ENCODE data around the gene PKP1.

Gene PKP1

DNA sequence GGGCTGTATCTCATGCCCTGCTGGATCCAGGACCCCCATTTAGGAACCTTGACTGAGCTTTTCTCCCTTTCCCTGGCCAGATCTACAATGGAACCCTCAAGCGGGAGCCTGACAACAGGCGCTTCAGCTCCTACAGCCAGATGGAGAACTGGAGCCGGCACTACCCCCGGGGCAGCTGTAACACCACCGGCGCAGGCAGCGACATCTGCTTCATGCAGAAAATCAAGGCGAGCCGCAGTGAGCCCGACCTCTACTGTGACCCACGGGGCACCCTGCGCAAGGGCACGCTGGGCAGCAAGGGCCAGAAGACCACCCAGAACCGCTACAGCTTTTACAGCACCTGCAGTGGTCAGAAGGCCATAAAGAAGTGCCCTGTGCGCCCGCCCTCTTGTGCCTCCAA, 29.8 kb downstream of the PKP1 start:
- H3K4me2 ChIP-seq (ENCODE audit: insufficient read depth, low read length), result no peak overlapping the region
- no peaks in the 10 kb centered on the region for H3K79me2 ChIP-seq (ENCODE audit: insufficient read depth, low read length)

GRCh38 chr1:201316556-201316955, 33.2 kb downstream of the PKP1 start:
- H3K36me3 ChIP-seq (ENCODE audit: insufficient read depth, low read length), result no peaks in the 10 kb centered on the region
- no peak overlapping the region for H3K27ac ChIP-seq (ENCODE audit: low read length)
- no peaks in the 10 kb centered on the region for H3K9me3 ChIP-seq (ENCODE audit: insufficient read depth, low read length, severe bottlenecking)
- H3K79me2 ChIP-seq (ENCODE audit: insufficient read depth, low read length), result no peaks in the 10 kb centered on the region
- TF ChIP-seq CTCF (IDR thresholded peaks at IDR 0.05; ENCODE audit: borderline replicate concordance, extremely low read depth, low read length, poor library complexity, severe bottlenecking), result no peak
- TF ChIP-seq EZH2 (IDR thresholded peaks at IDR 0.05; ENCODE audit: borderline replicate concordance, low read depth, low read length, severe bottlenecking), result no peak
- no peak overlapping the region for H3K9ac ChIP-seq (ENCODE audit: low read depth, low read length)
- no peaks in the 10 kb centered on the region for H4K20me1 ChIP-seq (ENCODE audit: insufficient read depth, low read length)
- no peak for ATAC-seq (ENCODE audit: insufficient read depth, low read depth)
- H2AFZ ChIP-seq (ENCODE audit: low read depth, low read length), result no peak overlapping the region
- peaks cover 18% of the 10 kb centered on the region for H3K4me1 ChIP-seq (ENCODE audit: insufficient read depth, low read length)
- H3K27me3 ChIP-seq (ENCODE audit: insufficient read depth, low read length, poor library complexity), result no peaks in the 10 kb centered on the region
- DNase-seq, result no peak
- no peak overlapping the region for H3K4me3 ChIP-seq (ENCODE audit: low read depth in 1 of 2, low read length in 2 of 2)
- no peak overlapping the region for H3K4me2 ChIP-seq (ENCODE audit: insufficient read depth, low read length)

More for the DNA sequence above, 29.8 kb downstream of the PKP1 start:
- H3K9me3 ChIP-seq (ENCODE audit: insufficient read depth, low read length, severe bottlenecking), result no peaks in the 10 kb centered on the region
- no peak overlapping the region for H3K4me3 ChIP-seq (ENCODE audit: low read depth in 1 of 2, low read length in 2 of 2)
- TF ChIP-seq CTCF (IDR thresholded peaks at IDR 0.05; ENCODE audit: borderline replicate concordance, extremely low read depth, low read length, poor library complexity, severe bottlenecking), result no peak
- TF ChIP-seq EZH2 (IDR thresholded peaks at IDR 0.05; ENCODE audit: borderline replicate concordance, low read depth, low read length, severe bottlenecking), result no peak
- no peak overlapping the region for H2AFZ ChIP-seq (ENCODE audit: low read depth, low read length)
- peaks cover 46% of the 10 kb centered on the region for H3K4me1 ChIP-seq (ENCODE audit: insufficient read depth, low read length)
- no peaks in the 10 kb centered on the region for H3K27me3 ChIP-seq (ENCODE audit: insufficient read depth, low read length, poor library complexity)
- no peak overlapping the region for H3K27ac ChIP-seq (ENCODE audit: low read length)
- ATAC-seq (ENCODE audit: insufficient read depth, low read depth), result no peak
- no peak for DNase-seq
- H4K20me1 ChIP-seq (ENCODE audit: insufficient read depth, low read length), result no peaks in the 10 kb centered on the region
- no peaks in the 10 kb centered on the region for H3K36me3 ChIP-seq (ENCODE audit: insufficient read depth, low read length)
- H3K9ac ChIP-seq (ENCODE audit: low read depth, low read length), result no peak overlapping the region

DNA sequence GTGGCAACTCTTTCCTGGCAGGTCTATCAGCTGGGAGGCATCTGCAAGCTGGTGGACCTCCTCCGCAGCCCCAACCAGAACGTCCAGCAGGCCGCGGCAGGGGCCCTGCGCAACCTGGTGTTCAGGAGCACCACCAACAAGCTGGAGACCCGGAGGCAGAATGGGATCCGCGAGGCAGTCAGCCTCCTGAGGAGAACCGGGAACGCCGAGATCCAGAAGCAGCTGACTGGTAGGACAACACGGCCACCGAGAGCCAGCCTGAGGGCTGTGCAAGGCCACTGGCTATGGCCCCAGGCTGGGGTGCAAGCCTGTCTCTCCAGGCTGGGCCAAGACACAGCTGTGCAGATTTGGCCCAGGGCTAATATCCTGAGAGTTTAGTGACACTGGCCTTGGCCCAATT, 34.2 kb downstream of the PKP1 start:
- Histone ChIP-seq H2AFZ (ENCODE audit: low read depth, low read length) (no peak overlapping the region), H3K4me1 (ENCODE audit: insufficient read depth, low read length) (peaks cover 8% of the 10 kb centered on the region), H3K36me3 (ENCODE audit: insufficient read depth, low read length) (no peaks in the 10 kb centered on the region), H3K4me2 (ENCODE audit: insufficient read depth, low read length) (no peak overlapping the region), H3K9me3 (ENCODE audit: insufficient read depth, low read length, severe bottlenecking) (no peaks in the 10 kb centered on the region), H3K27ac (ENCODE audit: low read length) (no peak overlapping the region), H3K4me3 (ENCODE audit: low read depth in 1 of 2, low read length in 2 of 2) (no peak overlapping the region), H3K9ac (ENCODE audit: low read depth, low read length) (no peak overlapping the region), H3K27me3 (ENCODE audit: insufficient read depth, low read length, poor library complexity) (no peaks in the 10 kb centered on the region), H4K20me1 (ENCODE audit: insufficient read depth, low read length) (no peaks in the 10 kb centered on the region), H3K79me2 (ENCODE audit: insufficient read depth, low read length) (no peaks in the 10 kb centered on the region)
- TF ChIP-seq CTCF (IDR thresholded peaks at IDR 0.05; ENCODE audit: borderline replicate concordance, extremely low read depth, low read length, poor library complexity, severe bottlenecking), result no peak
- TF ChIP-seq EZH2 (IDR thresholded peaks at IDR 0.05; ENCODE audit: borderline replicate concordance, low read depth, low read length, severe bottlenecking), result no peak
- DNase-seq (no peak), ATAC-seq (ENCODE audit: insufficient read depth, low read depth) (no peak)

All from DND-41 (cell line).